Breast epithelium (tissue), 4 donors: ENCODE data around the gene SLC45A3. TPM values are rescaled to one million over a fixed set of nuclear protein-coding genes. Genes with fewer than 3 reads are reported as not detected.

Source experiments
- DNase-seq, 2 donors: peaks; one replicate each; pipeline ENCODE4 v3.0.0-alpha.2; 2019; ENCODE audit warnings: low spot score in 2 of 2
- H3K27ac ChIP-seq, 2 donors: fragments of 200-600 bp; sonication (generic) in 1 of 2; one replicate each; pipeline ENCODE4 v1.5.1; 2016 to 2019; ENCODE audit warnings: mild to moderate bottlenecking in 1 of 2
- H3K27me3 ChIP-seq, 2 donors: fragments of 200-600 bp; sonication (generic) in 1 of 2; one replicate each; pipeline versions ENCODE4 v1.5.1 to v1.6.0; 2017 to 2019; ENCODE audit warnings: control low read depth in 1 of 2, mild to moderate bottlenecking in 1 of 2
- H3K36me3 ChIP-seq: fragments of 200-600 bp; one replicate; pipeline ENCODE4 v1.5.1; 2019
- H3K4me1 ChIP-seq, 2 donors: fragments of 200-600 bp; sonication (generic); one replicate each; pipeline ENCODE4 v1.5.1; 2016 to 2019; ENCODE audit warnings: control low read depth in 1 of 2
- H3K4me3 ChIP-seq, 3 donors: fragments of 200-600 bp; sonication (generic); 1 replicate in 2 of 3; 2 replicates in 1 of 3; pipeline ENCODE4 v1.5.1; 2016 to 2019; ENCODE audit warnings: mild to moderate bottlenecking in 3 of 3, moderate library complexity in 2 of 3
- H3K9me3 ChIP-seq, 2 donors: fragments of 200-600 bp; sonication (generic) in 1 of 2; one replicate each; pipeline ENCODE4 v1.5.1; 2016 to 2019; ENCODE audit warnings: control low read depth in 1 of 2
- CTCF ChIP-seq, 3 donors: fragments of 450-650 bp; IDR thresholded peaks; one replicate each; pipeline ENCODE4 v1.5.1; 2016 to 2017; ENCODE audit warnings: antibody characterized with exemption in 3 of 3, mild to moderate bottlenecking in 3 of 3, moderate library complexity in 3 of 3
- POLR2A ChIP-seq: fragments of 450-650 bp; IDR thresholded peaks from one replicate; pipeline ENCODE4 v1.6.1; 2016; ENCODE audit warnings: antibody characterized with exemption, mild to moderate bottlenecking, moderate library complexity
- POLR2AphosphoS5 ChIP-seq, 3 donors: sonication (generic); formaldehyde crosslinking; IDR thresholded peaks; one replicate each; pipeline ENCODE4 v1.6.1; 2017; ENCODE audit warnings: antibody characterized with exemption in 3 of 3
- intact Hi-C: fragments of 100-400 bp; cut with DNase I; formaldehyde crosslinking; loops from one replicate; pipeline ENCODE4 v1.15.1; 2023; ENCODE audit warnings: low total_unique reads
- total RNA-seq, 3 donors: library from RNA; depleted of rRNA; stranded (reverse); fragments of >200 nt; gene quantifications; one replicate each; pipeline ENCODE4 v1.1.0, GENCODE V29; 2016

Gene SLC45A3
- total RNA-seq, 3 donors from 2014 or later: 1.3 to 2.9 (median 1.6) TPM

- no peak for DNase-seq
- peaks cover 15% of the 10 kb centered on the region for H3K36me3 ChIP-seq
- H3K27ac ChIP-seq: no peak overlapping the region
Observed at GRCh38 chr1:205716371-205717132, 36.2 kb upstream of the SLC45A3 start.

DNA sequence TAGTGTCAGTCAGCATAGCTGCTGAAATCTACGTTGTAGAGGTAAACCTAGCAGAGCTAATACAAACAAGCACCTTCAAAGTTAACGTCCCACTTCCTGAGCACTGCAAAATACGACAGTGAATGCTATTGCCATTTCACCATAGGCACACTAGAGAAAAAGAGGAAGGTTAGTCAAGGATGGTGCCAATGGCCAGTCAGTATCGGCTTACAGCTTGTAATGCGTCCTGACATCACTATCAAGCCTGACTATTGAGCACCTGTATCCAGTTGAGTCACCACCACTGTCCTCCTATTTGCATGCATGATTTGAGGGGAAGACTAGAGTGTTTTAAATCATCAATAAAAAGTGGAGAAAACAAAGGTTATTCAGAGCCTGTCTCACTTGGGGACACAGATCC, 35.3 kb upstream of the SLC45A3 start:
- Histone ChIP-seq H3K36me3 (peaks cover 13% of the 10 kb centered on the region), H3K27ac (no peak overlapping the region), H3K4me1 (no peaks in the 10 kb centered on the region), H3K4me3 (no peak overlapping the region), H3K9me3 (no peaks in the 10 kb centered on the region), H3K27me3 (no peaks in the 10 kb centered on the region)
- TF ChIP-seq CTCF (IDR thresholded peaks at IDR 0.05) (no peak), POLR2A (no peak)
- DNase-seq: no peak
- intact Hi-C loops: no loop called here

More at GRCh38 chr1:205716371-205717132, 36.2 kb upstream of the SLC45A3 start:
- no peaks in the 10 kb centered on the region for H3K27me3 ChIP-seq
- H3K4me3 ChIP-seq: no peak overlapping the region
- H3K9me3 ChIP-seq: no peaks in the 10 kb centered on the region
- TF ChIP-seq POLR2A (no peak), POLR2AphosphoS5 (IDR thresholded peaks at IDR 0.05) (no peak), CTCF (IDR thresholded peaks at IDR 0.05) (no peak)
- intact Hi-C loops: no loop called here
- H3K4me1 ChIP-seq: no peaks in the 10 kb centered on the region

DNA sequence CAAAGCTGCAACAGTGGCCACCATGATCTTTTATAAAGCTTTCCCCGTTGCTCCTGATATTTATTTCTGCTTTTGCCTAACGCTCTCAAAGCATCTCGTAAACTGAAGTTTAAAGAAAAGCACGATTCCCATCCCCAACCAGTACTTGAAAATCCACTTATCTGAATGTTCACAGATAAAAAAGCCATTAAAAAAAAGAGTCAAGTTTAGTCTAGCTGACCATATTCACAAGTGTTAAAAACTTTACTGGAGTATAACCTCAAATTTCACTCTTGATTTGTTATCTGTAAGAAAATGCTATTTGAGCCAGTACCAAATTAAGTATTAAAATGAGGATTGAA, 34.6 kb upstream of the SLC45A3 start:
- H3K4me1 ChIP-seq: no peaks in the 10 kb centered on the region
- no peak overlapping the region for H3K27ac ChIP-seq
- intact Hi-C loops: no loop called here
- H3K27me3 ChIP-seq: no peaks in the 10 kb centered on the region
- no peaks in the 10 kb centered on the region for H3K9me3 ChIP-seq
- no peak overlapping the region for H3K4me3 ChIP-seq
- no peak for DNase-seq
- peaks cover 9% of the 10 kb centered on the region for H3K36me3 ChIP-seq
- no peak for TF ChIP-seq CTCF (IDR thresholded peaks at IDR 0.05)

GRCh38 chr1:205714190-205714905, 34.0 kb upstream of the SLC45A3 start:
- TF ChIP-seq CTCF (IDR thresholded peaks at IDR 0.05) (no peak), POLR2A (no peak), POLR2AphosphoS5 (IDR thresholded peaks at IDR 0.05) (no peak)
- intact Hi-C loops: no loop called here
- Histone ChIP-seq H3K36me3 (peaks cover 9% of the 10 kb centered on the region), H3K4me3 (no peak overlapping the region), H3K27me3 (no peaks in the 10 kb centered on the region), H3K9me3 (no peaks in the 10 kb centered on the region), H3K27ac (peak overlapping the region; percentile 10 to 26), H3K4me1 (no peaks in the 10 kb centered on the region)
- peak in 1 of 2 donors; percentile 48 for DNase-seq
